Esophagus squamous epithelium (tissue), 5 donors: ENCODE data around the gene LPP. TPM values are rescaled to one million over a fixed set of nuclear protein-coding genes. Genes with fewer than 3 reads are reported as not detected.

ENCODE experiments used
- DNase-seq: peaks from one replicate; lab custom pipeline; 2025; lab: John Stamatoyannopoulos, UW
- H3K27ac ChIP-seq, 4 donors: fragments of 200-600 bp; sonication (generic); one replicate each; pipeline ENCODE4 v1.5.1; 2016 to 2019; ENCODE audit warnings: mild to moderate bottlenecking in 1 of 4
- H3K27me3 ChIP-seq, 4 donors: fragments of 200-600 bp; sonication (generic); 1 replicate in 3 of 4; 2 replicates in 1 of 4; pipeline versions ENCODE4 v1.5.1 to v1.6.0; 2017 to 2021; ENCODE audit warnings: antibody characterized with exemption in 1 of 4
- H3K36me3 ChIP-seq, 3 donors: fragments of 200-600 bp; sonication (generic); one replicate each; pipeline ENCODE4 v1.5.1; 2016 to 2019
- H3K4me1 ChIP-seq, 3 donors: fragments of 200-600 bp; sonication (generic); one replicate each; pipeline ENCODE4 v1.5.1; 2017 to 2019
- H3K4me3 ChIP-seq, 4 donors: fragments of 200-600 bp; sonication (generic); 1 replicate in 3 of 4; 2 replicates in 1 of 4; pipeline ENCODE4 v1.5.1; 2016 to 2019; ENCODE audit warnings: mild to moderate bottlenecking in 2 of 4, moderate library complexity in 1 of 4
- H3K9me3 ChIP-seq, 3 donors: fragments of 200-600 bp; sonication (generic); one replicate each; pipeline ENCODE4 v1.5.1; 2016 to 2019
- CTCF ChIP-seq, 6 experiments: fragments of 450-650 bp in 4 of 6; fragments of 200-600 bp in 2 of 6; sonication (generic) in 2 of 6; IDR thresholded peaks; one replicate each; pipeline ENCODE4 v1.5.1; 2016 to 2019; ENCODE audit warnings: antibody characterized with exemption in 6 of 6, mild to moderate bottlenecking in 4 of 6, moderate library complexity in 4 of 6
- POLR2A ChIP-seq, 4 donors: fragments of 450-650 bp; IDR thresholded peaks; one replicate each; pipeline ENCODE4 v1.6.1; 2017; ENCODE audit warnings: antibody characterized with exemption in 4 of 4, mild to moderate bottlenecking in 4 of 4, moderate library complexity in 3 of 4
- WGBS, 2 donors: methylation state at CpG; one replicate each; pipeline ENCODE4 v1.1.5; 2018; 5-methylcytosine and 5-hydroxymethylcytosine counted together
- intact Hi-C: fragments of 100-400 bp; cut with DNase I; formaldehyde crosslinking; loops from one replicate; pipeline ENCODE4 v1.15.0; 2022
- total RNA-seq, 4 donors: library from RNA; depleted of rRNA; stranded (reverse); fragments of >200 nt; gene quantifications; one replicate each; pipeline ENCODE4 v1.1.0, GENCODE V29; 2016
- donor health status: DM: yes; HTN: yes; CAD: no.

Gene LPP
- total RNA-seq, 4 donors from 2014 or later = 41.4 to 369 (median 97.3) TPM

- peaks cover 0 to 16% (median 8%) of the 10 kb centered on the region in 3 donors for H3K9me3 ChIP-seq
- H3K36me3 ChIP-seq = no peaks in the 10 kb centered on the region
- H3K27me3 ChIP-seq = no peaks in the 10 kb centered on the region
- TF ChIP-seq CTCF (IDR thresholded peaks at IDR 0.05) = no peak
- TF ChIP-seq POLR2A (IDR thresholded peaks at IDR 0.05) = no peak
- no peak for DNase-seq
- intact Hi-C loops = no loop called here
- WGBS, 2 donors = 81 to 94% methylated on average over 1 of the region's 1 CpG
- peaks cover 0 to 15% (median 3%) of the 10 kb centered on the region in 3 donors for H3K4me1 ChIP-seq
- no peak overlapping the region for H3K4me3 ChIP-seq
- H3K27ac ChIP-seq = no peak overlapping the region
Measured at GRCh38 chr3:188506446-188506845, 352.5 kb downstream of the LPP start.

- 59 to 65% methylated on average over 5 of the region's 5 CpGs for WGBS, 2 donors
Measured at GRCh38 chr3:188507244-188507720, 353.3 kb downstream of the LPP start.

GRCh38 chr3:188508454-188508853 is 354.5 kb downstream of the LPP start:
- intact Hi-C loops = no loop called here
- 84 to 89% methylated on average over 6 of the region's 6 CpGs for WGBS, 2 donors

More at GRCh38 chr3:188507244-188507720, 353.3 kb downstream of the LPP start:
- Histone ChIP-seq H3K4me3 (no peak overlapping the region), H3K36me3 (no peaks in the 10 kb centered on the region), H3K9me3 (peaks cover 0 to 16% (median 8%) of the 10 kb centered on the region in 3 donors), H3K4me1 (peaks cover 0 to 15% (median 3%) of the 10 kb centered on the region in 3 donors), H3K27ac (no peak overlapping the region), H3K27me3 (no peaks in the 10 kb centered on the region)
- DNase-seq = no peak
- intact Hi-C loops = no loop called here
- TF ChIP-seq POLR2A (IDR thresholded peaks at IDR 0.05) (no peak), CTCF (IDR thresholded peaks at IDR 0.05) (no peak)

GRCh38 chr3:188509316-188509715 is 355.4 kb downstream of the LPP start:
- Histone ChIP-seq H3K4me3 (no peak overlapping the region), H3K36me3 (no peaks in the 10 kb centered on the region), H3K4me1 (peaks cover 0 to 15% (median 3%) of the 10 kb centered on the region in 3 donors), H3K27ac (no peak overlapping the region), H3K27me3 (no peaks in the 10 kb centered on the region), H3K9me3 (no peaks in the 10 kb centered on the region)
- TF ChIP-seq POLR2A (IDR thresholded peaks at IDR 0.05) (no peak), CTCF (IDR thresholded peaks at IDR 0.05) (no peak)
- WGBS, 2 donors = 80 to 90% methylated on average over 3 of the region's 3 CpGs
- no peak for DNase-seq
- intact Hi-C loops = no loop called here

More at GRCh38 chr3:188508454-188508853, 354.5 kb downstream of the LPP start:
- TF ChIP-seq POLR2A (IDR thresholded peaks at IDR 0.05) = no peak
- no peak for TF ChIP-seq CTCF (IDR thresholded peaks at IDR 0.05)
- Histone ChIP-seq H3K4me1 (peaks cover 0 to 15% (median 3%) of the 10 kb centered on the region in 3 donors), H3K27me3 (no peaks in the 10 kb centered on the region), H3K27ac (no peak overlapping the region), H3K36me3 (no peaks in the 10 kb centered on the region), H3K4me3 (no peak overlapping the region), H3K9me3 (peaks cover 0 to 9% (median 4%) of the 10 kb centered on the region in 3 donors)
- no peak for DNase-seq

- intact Hi-C loops = no loop called here
- no peak overlapping the region for H3K4me3 ChIP-seq
- H3K27me3 ChIP-seq = no peaks in the 10 kb centered on the region
- H3K4me1 ChIP-seq = peaks cover 0 to 15% (median 3%) of the 10 kb centered on the region in 3 donors
- 55 to 76% methylated on average over 3 of the region's 3 CpGs for WGBS, 2 donors
- no peak overlapping the region for H3K27ac ChIP-seq
- TF ChIP-seq CTCF (IDR thresholded peaks at IDR 0.05) = no peak
- no peak for TF ChIP-seq POLR2A (IDR thresholded peaks at IDR 0.05)
- DNase-seq = no peak
- H3K36me3 ChIP-seq = no peaks in the 10 kb centered on the region
- H3K9me3 ChIP-seq = no peaks in the 10 kb centered on the region
Measured at GRCh38 chr3:188510366-188510765, 356.4 kb downstream of the LPP start.
